ENCODE data around the gene DDIT4L.

The DDIT4L gene

GRCh38 chr4:100189820-100190642 lies at the start of gene DDIT4L:
Gene DDIT4L (minus strand): TSS chr4:100190468. CDS start chr4:100189983, 485 bp downstream.
- H3K4me3 ChIP-seq (ENCODE audit: low read length): peak within 1 kb of the TSS; percentile 65
- peak; percentile 42 for DNase-seq (ENCODE audit: low read depth)
- no peak for TF ChIP-seq CTCF (conservative IDR thresholded peaks at IDR 0.05; ENCODE audit: low read length)

DNA sequence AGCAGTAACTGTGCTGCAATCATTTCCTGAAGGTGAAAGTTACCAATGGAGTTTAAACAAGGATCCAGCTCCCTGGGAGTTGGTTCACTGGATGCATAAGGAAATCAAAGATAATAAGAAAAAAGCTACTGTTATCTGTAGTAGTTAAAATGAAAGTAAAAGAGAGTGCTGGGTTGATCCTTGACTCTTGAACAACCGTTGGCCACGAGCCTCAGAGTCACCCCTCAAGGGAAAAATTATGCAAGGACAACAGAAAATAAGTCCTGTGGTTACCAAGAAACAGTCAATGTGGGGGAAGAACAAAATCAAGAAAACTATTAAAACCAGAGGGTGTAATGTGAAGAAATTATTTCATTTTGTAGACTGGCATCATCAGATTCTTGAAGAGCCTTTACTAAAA lies 49.7 kb upstream of the DDIT4L start:
- no peak overlapping the region for H3K4me3 ChIP-seq (ENCODE audit: low read length)
- peak; percentile 15 for DNase-seq (ENCODE audit: low read depth)
- no peak for TF ChIP-seq CTCF (conservative IDR thresholded peaks at IDR 0.05; ENCODE audit: low read length)

DNA sequence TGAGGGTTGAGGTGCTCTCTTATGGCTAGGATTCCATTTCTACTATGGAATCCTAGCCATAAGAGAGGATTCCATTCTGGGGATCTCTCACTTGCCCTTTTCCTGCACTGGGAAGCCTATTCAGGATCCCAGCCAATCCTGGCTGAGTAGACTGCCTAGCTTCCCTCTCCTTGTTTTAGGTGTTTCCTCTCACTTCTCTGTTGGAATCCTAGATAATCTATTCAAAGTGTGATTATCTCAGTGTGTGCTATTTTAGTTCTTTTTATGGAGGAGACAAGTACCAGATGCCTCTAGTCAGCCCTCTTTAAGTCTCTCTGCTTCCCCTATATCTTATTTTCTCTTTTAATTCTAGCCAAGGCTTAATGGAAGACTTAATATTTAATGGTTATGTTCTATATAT lies 34.5 kb upstream of the DDIT4L start:
- TF ChIP-seq CTCF (conservative IDR thresholded peaks at IDR 0.05; ENCODE audit: low read length): no peak
- no peak for DNase-seq (ENCODE audit: low read depth)
- H3K4me3 ChIP-seq (ENCODE audit: low read length): no peak overlapping the region

- H3K4me3 ChIP-seq (ENCODE audit: low read length): no peak overlapping the region
- DNase-seq (ENCODE audit: low read depth): no peak
- no peak for TF ChIP-seq CTCF (conservative IDR thresholded peaks at IDR 0.05; ENCODE audit: low read length)
Measured at GRCh38 chr4:100224160-100224559, 33.9 kb upstream of the DDIT4L start.

DNA sequence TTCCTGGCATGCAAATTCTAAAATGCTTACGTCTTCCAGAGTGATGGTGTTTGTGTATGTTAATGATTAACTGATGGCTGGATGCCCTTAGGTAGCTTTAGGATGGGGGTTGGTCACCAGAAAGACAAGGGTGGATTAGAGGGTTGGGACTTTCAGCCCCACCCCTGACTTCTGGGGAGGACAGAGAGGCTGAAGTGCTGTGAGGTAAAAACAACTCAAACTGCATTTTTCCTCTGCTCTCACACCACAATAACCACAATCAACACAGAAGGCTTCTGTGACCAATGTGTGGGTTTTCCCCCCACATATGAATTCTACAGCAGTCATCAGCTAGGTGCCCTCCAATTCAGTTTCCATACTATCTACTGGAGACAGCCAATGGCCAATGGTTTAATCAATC lies 18.7 kb upstream of the DDIT4L start:
- no peak overlapping the region for H3K4me3 ChIP-seq (ENCODE audit: low read length)
- no peak for TF ChIP-seq CTCF (conservative IDR thresholded peaks at IDR 0.05; ENCODE audit: low read length)
- DNase-seq (ENCODE audit: low read depth): no peak

GRCh38 chr4:100208459-100208858 lies 18.2 kb upstream of the DDIT4L start:
- DNase-seq (ENCODE audit: low read depth): peak; percentile 30
- H3K4me3 ChIP-seq (ENCODE audit: low read length): no peak overlapping the region
- TF ChIP-seq CTCF (conservative IDR thresholded peaks at IDR 0.05; ENCODE audit: low read length): no peak

DNA sequence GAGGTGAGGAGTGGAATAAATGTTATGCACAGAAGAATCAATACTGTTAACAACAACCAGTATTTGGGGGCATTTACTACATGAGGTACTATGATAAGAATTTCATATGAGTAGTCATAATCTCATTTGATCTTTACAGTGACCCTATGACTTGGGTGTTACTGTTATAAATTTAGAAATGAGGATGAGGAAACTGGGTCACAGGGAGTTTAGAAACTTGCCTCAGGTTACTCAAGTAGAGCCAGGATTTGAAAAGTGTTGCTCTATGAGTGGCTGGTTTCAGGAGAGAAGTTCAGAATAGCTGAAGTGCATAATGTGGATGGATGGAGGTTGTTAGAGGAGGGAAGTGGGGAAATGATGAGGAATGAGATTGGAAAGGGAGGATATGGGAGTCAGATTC lies 16.6 kb upstream of the DDIT4L start:
- TF ChIP-seq CTCF (conservative IDR thresholded peaks at IDR 0.05; ENCODE audit: low read length): no peak
- no peak overlapping the region for H3K4me3 ChIP-seq (ENCODE audit: low read length)
- DNase-seq (ENCODE audit: low read depth): no peak

Data from AG10803 (cell line).